HL-60 (cell line): ENCODE results near the gene MS4A4E.

Experiments used
- CTCF ChIP-seq: IDR thresholded peaks from one replicate; pipeline ENCODE4 v1.5.1; 2011; ENCODE audit warnings: low read length, control low read depth, inconsistent platforms; ENCODE audit not compliant: insufficient read depth
- POLR2AphosphoS5 ChIP-seq: IDR thresholded peaks from 2 replicates; pipeline ENCODE4 v1.6.1; 2012; ENCODE audit warnings: low read depth

GRCh38 chr11:60280412-60280811 lies 37.5 kb upstream of the MS4A4E start, which contains the start of gene MS4A4A:
- no peak for TF ChIP-seq CTCF
- TF ChIP-seq POLR2AphosphoS5: no peak
